Testis (tissue), 3 donors: ENCODE measurements around the gene COQ8A. TPM values are rescaled to one million over a fixed set of nuclear protein-coding genes. Genes with fewer than 3 reads are reported as not detected.

Source experiments
- DNase-seq: peaks from one replicate; pipeline ENCODE4 v3.0.0-alpha.2; 2019
- H3K27ac ChIP-seq, 2 donors: fragments of 200-600 bp; sonication (generic); one replicate each; pipeline ENCODE4 v1.5.1; 2019
- H3K27me3 ChIP-seq: fragments of 200-600 bp; sonication (generic); one replicate; pipeline ENCODE4 v1.5.1; 2019
- H3K36me3 ChIP-seq: fragments of 200-600 bp; sonication (generic); one replicate; pipeline ENCODE4 v1.5.1; 2017; ENCODE audit warnings: low read depth; ENCODE audit errors: missing control alignments
- H3K4me1 ChIP-seq: fragments of 200-600 bp; sonication (generic); one replicate; pipeline ENCODE4 v1.5.1; 2019
- H3K4me3 ChIP-seq, 2 donors: fragments of 200-600 bp; sonication (generic); one replicate each; pipeline ENCODE4 v1.5.1; 2017 to 2019
- H3K9me3 ChIP-seq: fragments of 200-600 bp; sonication (generic); one replicate; pipeline ENCODE4 v1.5.1; 2017
- CTCF ChIP-seq, 3 experiments: fragments of 450-650 bp in 2 of 3; fragments of 200-600 bp in 1 of 3; sonication (generic) in 1 of 3; IDR thresholded peaks; one replicate each; pipeline ENCODE4 v1.5.1; 2016 to 2019; ENCODE audit warnings: antibody characterized with exemption in 3 of 3, mild to moderate bottlenecking in 2 of 3, moderate library complexity in 1 of 3
- POLR2A ChIP-seq: fragments of 450-650 bp; IDR thresholded peaks from one replicate; pipeline ENCODE4 v1.6.1; 2017; ENCODE audit warnings: antibody characterized with exemption, mild to moderate bottlenecking, moderate library complexity
- WGBS, 2 donors: methylation state at CpG; one replicate each; pipeline ENCODE4 v1.1.5; 2018; 5-methylcytosine and 5-hydroxymethylcytosine counted together
- intact Hi-C: fragments of 100-400 bp; cut with DNase I; formaldehyde crosslinking; loops from one replicate; pipeline ENCODE4 v1.15.1; 2023; ENCODE audit warnings: low total_unique reads
- polyA plus RNA-seq: library from polyadenylated mRNA; stranded (reverse); fragments of 350-450 nt; fragmentation: Illumina TruSeq; extraction: RNeasy Lipid Tissue Mini Kit (QIAGEN cat#74804); gene quantifications from one replicate; pipeline ENCODE4 v1.2.3, GENCODE V29; 2014; ENCODE audit warnings: low read depth, low replicate concordance; ENCODE audit not compliant: insufficient read depth
- total RNA-seq, 2 donors: library from RNA; depleted of rRNA; stranded (reverse); fragments of >200 nt; gene quantifications; one replicate each; pipeline ENCODE4 v1.2.3, GENCODE V29; 2016

The COQ8A gene
- total and polyA plus RNA-seq, 3 donors from 2014 or later: 34.4 to 46.8 (median 39.2) TPM

- H3K36me3 ChIP-seq: no peaks in the 10 kb centered on the region
- no peaks in the 10 kb centered on the region for H3K9me3 ChIP-seq
- peaks cover 13% of the 10 kb centered on the region for H3K4me1 ChIP-seq
- intact Hi-C loops: no loop called here
- WGBS, 2 donors: 68 to 95% methylated on average over 3 of the region's 3 CpGs
- TF ChIP-seq CTCF (IDR thresholded peaks at IDR 0.05) (no peak), POLR2A (no peak)
- H3K4me3 ChIP-seq: no peak overlapping the region
- no peak overlapping the region for H3K27ac ChIP-seq
- no peak for DNase-seq
- no peaks in the 10 kb centered on the region for H3K27me3 ChIP-seq
Observed at GRCh38 chr1:226934483-226935237, 5.4 kb upstream of the COQ8A start.

- 53 to 58% methylated on average over 10 of the region's 10 CpGs for WGBS, 2 donors
- Histone ChIP-seq H3K36me3 (no peaks in the 10 kb centered on the region), H3K27ac (peak overlapping the region; percentile 95), H3K9me3 (no peaks in the 10 kb centered on the region), H3K27me3 (no peaks in the 10 kb centered on the region), H3K4me3 (no peak overlapping the region), H3K4me1 (peaks cover 33% of the 10 kb centered on the region)
- TF ChIP-seq POLR2A (no peak), CTCF (IDR thresholded peaks at IDR 0.05) (no peak)
- DNase-seq: no peak
- intact Hi-C loops: no loop called here
Observed at GRCh38 chr1:226937940-226938725, 2.0 kb upstream of the COQ8A start.

GRCh38 chr1:226938903-226939437 lies 1.1 kb upstream of the COQ8A start:
- intact Hi-C loops: no loop called here
- no peak for DNase-seq

GRCh38 chr1:226939438-226940028 lies 561 bp upstream of the COQ8A start:
- Histone ChIP-seq H3K9me3 (no peaks in the 10 kb centered on the region), H3K36me3 (no peaks in the 10 kb centered on the region), H3K4me1 (peaks cover 33% of the 10 kb centered on the region), H3K27me3 (no peaks in the 10 kb centered on the region), H3K27ac (peak overlapping the region; percentile 95), H3K4me3 (peak overlapping the region; percentile 57 to 72)
- peak; percentile 66 for DNase-seq
- 0 to 1% methylated on average over 35 to 45 of the region's 51 CpGs for WGBS, 2 donors
- no peak for TF ChIP-seq CTCF (IDR thresholded peaks at IDR 0.05)
- TF ChIP-seq POLR2A: peak; percentile 64
- intact Hi-C loops: no loop called here

More at GRCh38 chr1:226938903-226939437, 1.1 kb upstream of the COQ8A start:
- Histone ChIP-seq H3K27me3 (no peaks in the 10 kb centered on the region), H3K27ac (peak overlapping the region; percentile 95), H3K9me3 (no peaks in the 10 kb centered on the region), H3K36me3 (no peaks in the 10 kb centered on the region), H3K4me1 (peaks cover 33% of the 10 kb centered on the region), H3K4me3 (peak overlapping the region; percentile 57 to 72)
- TF ChIP-seq POLR2A (no peak), CTCF (IDR thresholded peaks at IDR 0.05) (no peak)
- WGBS, 2 donors: 6% methylated on average over 12 of the region's 12 CpGs
